Measurements from ENCODE around the gene IL21R. TPM values are rescaled to one million over a fixed set of nuclear protein-coding genes. Genes with fewer than 3 reads are reported as not detected.
"Not testable (repeated sequence)": the region's sequence is repeated elsewhere in the genome, so short reads cannot be mapped to it uniquely, and the experiment has no call there.

Gene IL21R
- total RNA-seq, 1 experiment from 2014 or later = not detected

DNA sequence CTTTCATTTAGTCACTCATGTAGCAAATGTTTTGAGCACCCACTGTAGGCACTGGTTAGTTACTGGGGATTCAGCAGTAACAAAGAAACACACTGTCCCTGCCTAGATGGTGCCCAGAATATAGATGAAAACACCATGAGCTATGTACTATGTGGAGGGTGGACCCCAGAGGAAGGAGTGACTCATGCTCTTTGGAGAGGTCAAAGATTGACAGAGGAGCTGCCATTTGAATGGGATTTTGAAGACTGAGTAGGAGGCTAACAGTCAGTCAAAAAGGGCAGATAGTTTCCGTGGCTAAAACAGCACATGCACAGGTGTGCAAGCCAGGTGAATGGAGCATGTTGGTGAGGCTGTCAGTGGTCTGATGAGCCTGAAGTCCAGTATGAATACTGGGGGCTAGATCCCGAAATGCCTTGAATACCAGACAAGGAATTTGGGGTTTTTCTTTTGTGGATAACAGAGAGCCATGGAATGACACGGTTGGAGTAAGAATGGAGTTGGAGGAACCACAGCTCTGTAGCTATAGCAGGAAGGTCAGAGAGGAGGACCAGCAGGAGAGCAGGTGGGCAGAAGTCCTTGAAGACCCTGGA, 6.1 kb downstream of the IL21R start:
- Mint-ChIP-seq H3K27me3 (ENCODE audit: unreplicated experiment) (peaks cover 70% of the 10 kb centered on the region), H3K36me3 (ENCODE audit: insufficient read depth, unreplicated experiment) (no peaks in the 10 kb centered on the region), H3K9me3 (ENCODE audit: low read depth, unreplicated experiment) (no peaks in the 10 kb centered on the region), H3K27ac (ENCODE audit: unreplicated experiment) (no peak overlapping the region), H3K4me1 (ENCODE audit: low read depth, unreplicated experiment) (peaks cover 11% of the 10 kb centered on the region), H3K4me3 (ENCODE audit: low read depth, unreplicated experiment) (no peak overlapping the region)
- CTCF ChIA-PET = no interaction called here
- DNase-seq = no peak
- intact Hi-C loops (cut with micrococcal nuclease; ENCODE audit: unreplicated experiment) = no loop called here
- no TSS peak for BruUV-seq (replicated peaks)
- TF ChIP-seq, protein P1, sequence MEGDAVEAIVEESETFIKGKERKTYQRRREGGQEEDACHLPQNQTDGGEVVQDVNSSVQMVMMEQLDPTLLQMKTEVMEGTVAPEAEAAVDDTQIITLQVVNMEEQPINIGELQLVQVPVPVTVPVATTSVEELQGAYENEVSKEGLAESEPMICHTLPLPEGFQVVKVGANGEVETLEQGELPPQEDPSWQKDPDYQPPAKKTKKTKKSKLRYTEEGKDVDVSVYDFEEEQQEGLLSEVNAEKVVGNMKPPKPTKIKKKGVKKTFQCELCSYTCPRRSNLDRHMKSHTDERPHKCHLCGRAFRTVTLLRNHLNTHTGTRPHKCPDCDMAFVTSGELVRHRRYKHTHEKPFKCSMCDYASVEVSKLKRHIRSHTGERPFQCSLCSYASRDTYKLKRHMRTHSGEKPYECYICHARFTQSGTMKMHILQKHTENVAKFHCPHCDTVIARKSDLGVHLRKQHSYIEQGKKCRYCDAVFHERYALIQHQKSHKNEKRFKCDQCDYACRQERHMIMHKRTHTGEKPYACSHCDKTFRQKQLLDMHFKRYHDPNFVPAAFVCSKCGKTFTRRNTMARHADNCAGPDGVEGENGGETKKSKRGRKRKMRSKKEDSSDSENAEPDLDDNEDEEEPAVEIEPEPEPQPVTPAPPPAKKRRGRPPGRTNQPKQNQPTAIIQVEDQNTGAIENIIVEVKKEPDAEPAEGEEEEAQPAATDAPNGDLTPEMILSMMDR (IDR thresholded peaks at IDR 0.05; ENCODE audit: unreplicated experiment) = no peak

DNA sequence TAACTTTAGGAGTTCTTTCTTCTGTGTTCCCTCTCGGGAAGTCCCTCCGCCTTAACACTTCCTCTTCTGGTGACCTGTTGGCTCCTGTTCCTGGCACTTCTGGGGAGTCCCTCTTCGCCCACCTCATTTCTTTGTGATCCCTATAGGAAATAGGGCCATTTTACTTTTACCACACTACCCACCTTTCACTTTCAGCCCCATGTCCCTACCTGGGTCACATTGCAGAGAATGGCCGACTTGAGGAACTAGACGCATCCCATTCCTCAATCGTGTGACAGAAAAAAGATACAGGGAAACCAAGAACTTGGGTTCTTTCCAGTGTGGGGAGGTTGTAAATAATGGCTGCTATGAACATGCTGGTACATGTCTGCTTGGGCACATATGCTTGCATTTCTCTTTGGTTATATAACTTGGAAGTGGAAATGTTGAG, 6.6 kb downstream of the IL21R start:
- Mint-ChIP-seq H3K27me3 (ENCODE audit: unreplicated experiment) (peaks cover 70% of the 10 kb centered on the region), H3K27ac (ENCODE audit: unreplicated experiment) (no peak overlapping the region), H3K9me3 (ENCODE audit: low read depth, unreplicated experiment) (no peaks in the 10 kb centered on the region), H3K4me3 (ENCODE audit: low read depth, unreplicated experiment) (no peak overlapping the region), H3K36me3 (ENCODE audit: insufficient read depth, unreplicated experiment) (no peaks in the 10 kb centered on the region), H3K4me1 (ENCODE audit: low read depth, unreplicated experiment) (peaks cover 11% of the 10 kb centered on the region)
- no peak for DNase-seq
- intact Hi-C loops (cut with micrococcal nuclease; ENCODE audit: unreplicated experiment) = no loop called here
- CTCF ChIA-PET = no interaction called here
- no TSS peak for BruUV-seq (replicated peaks)
- TF ChIP-seq, protein P1 (IDR thresholded peaks at IDR 0.05; ENCODE audit: unreplicated experiment) = no peak

DNA sequence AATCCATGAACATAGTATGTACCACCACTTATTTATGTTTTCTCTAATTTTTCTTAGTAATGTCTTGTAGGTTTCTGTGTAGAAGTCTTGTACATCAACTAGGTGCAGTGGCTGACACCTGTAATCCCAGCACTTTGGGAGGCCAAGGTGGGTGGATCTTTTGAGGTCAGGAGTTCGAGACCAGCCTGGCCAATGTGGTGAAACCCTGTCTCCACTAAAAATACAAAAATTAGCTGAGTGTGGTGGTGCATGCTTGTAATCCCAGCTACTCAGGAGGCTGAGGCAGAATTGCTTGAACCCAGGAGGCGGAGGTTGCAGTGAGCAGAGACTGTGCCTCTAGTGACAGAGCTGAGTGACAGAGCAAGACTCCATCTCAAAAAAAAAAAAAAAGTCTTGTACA, 8.0 kb downstream of the IL21R start:
- H3K9me3 Mint-ChIP-seq (ENCODE audit: low read depth, unreplicated experiment); DNase-seq; H3K36me3 Mint-ChIP-seq (ENCODE audit: insufficient read depth, unreplicated experiment); intact Hi-C loops (cut with micrococcal nuclease; ENCODE audit: unreplicated experiment); H3K27ac Mint-ChIP-seq (ENCODE audit: unreplicated experiment); BruUV-seq (replicated peaks); H3K4me3 Mint-ChIP-seq (ENCODE audit: low read depth, unreplicated experiment): not testable (repeated sequence)
- peaks cover 69% of the 10 kb centered on the region for H3K27me3 Mint-ChIP-seq (ENCODE audit: unreplicated experiment)
- CTCF ChIA-PET = interaction anchor here (0.6 kb wide), 1 partner anchor 346 kb away, joined by 3 read pairs; no protein-coding TSS in a partner anchor
- H3K4me1 Mint-ChIP-seq (ENCODE audit: low read depth, unreplicated experiment) = peaks cover 11% of the 10 kb centered on the region

DNA sequence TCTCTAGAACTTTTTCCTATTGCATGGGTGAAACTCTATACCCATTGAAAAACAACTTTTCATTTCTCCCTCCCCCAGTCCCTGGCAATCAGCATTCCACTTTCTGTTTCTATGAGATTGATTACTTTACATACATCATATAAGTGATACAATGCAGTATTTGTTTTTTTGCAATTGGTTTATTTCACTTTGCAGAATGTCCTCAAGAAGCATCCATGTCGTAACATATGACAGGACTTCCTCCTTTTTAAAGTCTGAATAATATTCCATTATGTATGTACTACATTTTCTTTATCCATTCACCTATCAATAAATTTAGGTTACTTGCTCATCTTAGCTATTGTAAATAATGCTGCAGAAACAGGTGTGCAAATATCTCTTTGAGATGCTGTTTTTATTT, 8.8 kb downstream of the IL21R start:
- peaks cover 75% of the 10 kb centered on the region for H3K27me3 Mint-ChIP-seq (ENCODE audit: unreplicated experiment)
- CTCF ChIA-PET = no interaction called here

DNA sequence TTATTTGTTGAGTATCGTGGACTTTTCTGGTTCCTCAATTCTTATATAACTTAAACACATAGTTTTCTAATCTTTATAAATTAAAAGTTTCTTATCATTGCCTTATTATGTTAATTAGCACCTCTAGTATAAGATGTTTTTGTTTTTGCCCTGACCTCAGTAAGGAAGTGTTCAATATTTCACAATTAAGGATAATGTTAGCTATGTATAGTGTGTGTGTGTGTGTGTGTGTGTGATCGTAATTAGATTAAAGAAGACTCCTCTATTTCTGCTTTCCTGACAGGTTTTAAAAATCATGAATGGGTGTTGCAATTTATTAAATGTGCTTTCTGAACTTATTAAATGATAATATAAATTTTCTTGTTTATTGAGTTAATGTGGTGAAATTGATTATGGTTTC, 12.0 kb downstream of the IL21R start:
- Mint-ChIP-seq H3K27me3 (ENCODE audit: unreplicated experiment) (peaks cover 55% of the 10 kb centered on the region), H3K36me3 (ENCODE audit: insufficient read depth, unreplicated experiment) (no peaks in the 10 kb centered on the region), H3K4me3 (ENCODE audit: low read depth, unreplicated experiment) (no peak overlapping the region), H3K9me3 (ENCODE audit: low read depth, unreplicated experiment) (no peaks in the 10 kb centered on the region), H3K4me1 (ENCODE audit: low read depth, unreplicated experiment) (no peaks in the 10 kb centered on the region), H3K27ac (ENCODE audit: unreplicated experiment) (no peak overlapping the region)
- intact Hi-C loops (cut with micrococcal nuclease; ENCODE audit: unreplicated experiment) = no loop called here
- DNase-seq = no peak
- BruUV-seq (replicated peaks) = no TSS peak
- CTCF ChIA-PET = no interaction called here
- TF ChIP-seq, protein P1 (IDR thresholded peaks at IDR 0.05; ENCODE audit: unreplicated experiment) = no peak

More for the DNA sequence above, 8.8 kb downstream of the IL21R start:
- no TSS peak for BruUV-seq (replicated peaks)
- no peak overlapping the region for H3K27ac Mint-ChIP-seq (ENCODE audit: unreplicated experiment)
- peaks cover 11% of the 10 kb centered on the region for H3K4me1 Mint-ChIP-seq (ENCODE audit: low read depth, unreplicated experiment)
- no peak overlapping the region for H3K4me3 Mint-ChIP-seq (ENCODE audit: low read depth, unreplicated experiment)
- H3K36me3 Mint-ChIP-seq (ENCODE audit: insufficient read depth, unreplicated experiment) = no peaks in the 10 kb centered on the region
- no peak for DNase-seq
- intact Hi-C loops (cut with micrococcal nuclease; ENCODE audit: unreplicated experiment) = no loop called here
- H3K9me3 Mint-ChIP-seq (ENCODE audit: low read depth, unreplicated experiment) = no peaks in the 10 kb centered on the region
- TF ChIP-seq, protein P1 (IDR thresholded peaks at IDR 0.05; ENCODE audit: unreplicated experiment) = no peak

All from Calu3 (cell line).